Measurements from ENCODE around the gene FIBP.
"Not testable (repeated sequence)": the region's sequence is repeated elsewhere in the genome, so short reads cannot be mapped to it uniquely, and the experiment has no call there.

Gene FIBP

GRCh38 chr11:65857853-65858680 is 30.2 kb downstream of the FIBP start, which contains the start of gene CFL1:
Gene CFL1 (minus strand): TSS chr11:65858180. CDS start chr11:65858099, 81 bp downstream.
- DNase-seq, result peak; percentile 97

- DNase-seq, result peak; percentile 52
Observed at GRCh38 chr11:65857500-65857852, 30.8 kb downstream of the FIBP start.

GRCh38 chr11:65856689-65857499 is 31.4 kb downstream of the FIBP start:
- peak; percentile 82 for DNase-seq

GRCh38 chr11:65855927-65856363 is 32.3 kb downstream of the FIBP start:
- DNase-seq, result no peak

GRCh38 chr11:65854852-65855837 is 33.1 kb downstream of the FIBP start:
- DNase-seq, result no peak

GRCh38 chr11:65854161-65854592 is 34.1 kb downstream of the FIBP start:
- no peak for DNase-seq

GRCh38 chr11:65853246-65853979 is 34.9 kb downstream of the FIBP start:
- no peak for DNase-seq

- no peak for DNase-seq
Observed at GRCh38 chr11:65852508-65853245, 35.6 kb downstream of the FIBP start.

- DNase-seq, result no peak
Observed at GRCh38 chr11:65851811-65852507, 36.3 kb downstream of the FIBP start.

GRCh38 chr11:65851083-65851579 is 37.1 kb downstream of the FIBP start:
- no peak for DNase-seq

- DNase-seq, result no peak
Observed at GRCh38 chr11:65850217-65851082, 37.8 kb downstream of the FIBP start.

- no peak for DNase-seq
Observed at GRCh38 chr11:65849771-65850216, 38.5 kb downstream of the FIBP start.

GRCh38 chr11:65849366-65849765 is 38.9 kb downstream of the FIBP start:
- no peak for DNase-seq

- DNase-seq, result not testable (repeated sequence)
Observed at GRCh38 chr11:65848693-65849092, 39.6 kb downstream of the FIBP start.

- no peak for DNase-seq
Observed at GRCh38 chr11:65847746-65848145, 40.5 kb downstream of the FIBP start.

GRCh38 chr11:65844231-65844872 is 43.9 kb downstream of the FIBP start:
- DNase-seq, result no peak

- no peak for DNase-seq
Observed at GRCh38 chr11:65843811-65844210, 44.5 kb downstream of the FIBP start.

- DNase-seq, result no peak
Observed at GRCh38 chr11:65842144-65842543, 46.1 kb downstream of the FIBP start.

- no peak for DNase-seq
Observed at GRCh38 chr11:65834202-65834601, 54.1 kb downstream of the FIBP start.
